Activated T-cell treated with anti-CD3 and anti-CD28 coated beads, Interleukin-2, amount 50 U/mL, for 24 hours (primary cell): ENCODE results near the gene SLC6A13.
A peak's percentile ranks its signal among the peaks of the same experiment; 100 is the strongest.

Experiments
- DNase-seq: peaks from one replicate; pipeline ENCODE4 v3.0.0-alpha.2; 2020
- H3K27ac Mint-ChIP-seq: 2 replicates; pipeline ENCODE4 v1.8.0; 2020; ENCODE audit warnings: mild to moderate bottlenecking, mixed read lengths
- H3K27me3 Mint-ChIP-seq: 2 replicates; pipeline ENCODE4 v1.8.0; 2020; ENCODE audit warnings: mixed read lengths
- H3K36me3 Mint-ChIP-seq: 2 replicates; pipeline ENCODE4 v1.8.0; 2020; ENCODE audit warnings: low read depth, mixed read lengths
- H3K4me1 Mint-ChIP-seq: 2 replicates; pipeline ENCODE4 v1.8.0; 2020; ENCODE audit warnings: low read depth, mixed read lengths
- H3K4me3 Mint-ChIP-seq: 2 replicates; pipeline ENCODE4 v1.8.0; 2020; ENCODE audit warnings: mild to moderate bottlenecking, moderate library complexity, mixed read lengths
- H3K9me3 Mint-ChIP-seq: 2 replicates; pipeline ENCODE4 v1.8.0; 2020; ENCODE audit warnings: mixed read lengths

The SLC6A13 gene

GRCh38 chr12:210277-211141, 52.1 kb downstream of the SLC6A13 start:
- peaks cover 5% of the 10 kb centered on the region for H3K4me1 Mint-ChIP-seq
- no peaks in the 10 kb centered on the region for H3K36me3 Mint-ChIP-seq
- peaks cover 69% of the 10 kb centered on the region for H3K27me3 Mint-ChIP-seq
- H3K4me3 Mint-ChIP-seq = no peak overlapping the region
- no peaks in the 10 kb centered on the region for H3K9me3 Mint-ChIP-seq
- H3K27ac Mint-ChIP-seq = no peak overlapping the region
- no peak for DNase-seq

- Mint-ChIP-seq H3K27ac (no peak overlapping the region), H3K9me3 (no peaks in the 10 kb centered on the region), H3K4me3 (no peak overlapping the region), H3K27me3 (peaks cover 74% of the 10 kb centered on the region), H3K4me1 (peaks cover 5% of the 10 kb centered on the region), H3K36me3 (no peaks in the 10 kb centered on the region)
- DNase-seq = no peak
Observed at GRCh38 chr12:209851-210250, 52.8 kb downstream of the SLC6A13 start.

GRCh38 chr12:209246-209645, 53.4 kb downstream of the SLC6A13 start:
- Mint-ChIP-seq H3K4me1 (peaks cover 5% of the 10 kb centered on the region), H3K27me3 (peaks cover 80% of the 10 kb centered on the region), H3K4me3 (no peak overlapping the region), H3K27ac (no peak overlapping the region), H3K9me3 (no peaks in the 10 kb centered on the region), H3K36me3 (no peaks in the 10 kb centered on the region)
- DNase-seq = no peak

- H3K4me1 Mint-ChIP-seq = peaks cover 5% of the 10 kb centered on the region
- peaks cover 81% of the 10 kb centered on the region for H3K27me3 Mint-ChIP-seq
- H3K4me3 Mint-ChIP-seq = no peak overlapping the region
- H3K27ac Mint-ChIP-seq = no peak overlapping the region
- no peaks in the 10 kb centered on the region for H3K9me3 Mint-ChIP-seq
- no peaks in the 10 kb centered on the region for H3K36me3 Mint-ChIP-seq
- DNase-seq = no peak
Observed at GRCh38 chr12:208813-209212, 53.8 kb downstream of the SLC6A13 start.

GRCh38 chr12:207804-208203, 54.8 kb downstream of the SLC6A13 start:
- DNase-seq = no peak
- Mint-ChIP-seq H3K4me3 (no peak overlapping the region), H3K27ac (no peak overlapping the region), H3K27me3 (peaks cover 76% of the 10 kb centered on the region), H3K9me3 (no peaks in the 10 kb centered on the region), H3K4me1 (peaks cover 4% of the 10 kb centered on the region), H3K36me3 (no peaks in the 10 kb centered on the region)

- Mint-ChIP-seq H3K36me3 (no peaks in the 10 kb centered on the region), H3K9me3 (no peaks in the 10 kb centered on the region), H3K27ac (no peak overlapping the region), H3K27me3 (peaks cover 78% of the 10 kb centered on the region), H3K4me3 (no peak overlapping the region), H3K4me1 (peaks cover 2% of the 10 kb centered on the region)
- no peak for DNase-seq
Observed at GRCh38 chr12:206746-207440, 55.7 kb downstream of the SLC6A13 start.

GRCh38 chr12:205026-205425, 57.6 kb downstream of the SLC6A13 start:
- H3K4me1 Mint-ChIP-seq = peaks cover 2% of the 10 kb centered on the region
- no peaks in the 10 kb centered on the region for H3K9me3 Mint-ChIP-seq
- no peak overlapping the region for H3K4me3 Mint-ChIP-seq
- H3K27ac Mint-ChIP-seq = no peak overlapping the region
- DNase-seq = no peak
- H3K36me3 Mint-ChIP-seq = no peaks in the 10 kb centered on the region
- peaks cover 75% of the 10 kb centered on the region for H3K27me3 Mint-ChIP-seq

GRCh38 chr12:204261-204678, 58.4 kb downstream of the SLC6A13 start:
- Mint-ChIP-seq H3K9me3 (no peaks in the 10 kb centered on the region), H3K4me1 (peaks cover 2% of the 10 kb centered on the region), H3K4me3 (no peak overlapping the region), H3K27me3 (peaks cover 71% of the 10 kb centered on the region), H3K36me3 (no peaks in the 10 kb centered on the region), H3K27ac (no peak overlapping the region)
- DNase-seq = no peak

- no peak overlapping the region for H3K4me3 Mint-ChIP-seq
- peaks cover 2% of the 10 kb centered on the region for H3K4me1 Mint-ChIP-seq
- peaks cover 67% of the 10 kb centered on the region for H3K27me3 Mint-ChIP-seq
- H3K27ac Mint-ChIP-seq = no peak overlapping the region
- H3K36me3 Mint-ChIP-seq = no peaks in the 10 kb centered on the region
- DNase-seq = no peak
- no peaks in the 10 kb centered on the region for H3K9me3 Mint-ChIP-seq
Observed at GRCh38 chr12:203462-204260, 59.0 kb downstream of the SLC6A13 start.

- Mint-ChIP-seq H3K4me3 (no peak overlapping the region), H3K36me3 (no peaks in the 10 kb centered on the region), H3K9me3 (no peaks in the 10 kb centered on the region), H3K27me3 (peaks cover 68% of the 10 kb centered on the region), H3K4me1 (peaks cover 2% of the 10 kb centered on the region), H3K27ac (no peak overlapping the region)
- no peak for DNase-seq
Observed at GRCh38 chr12:203074-203461, 59.6 kb downstream of the SLC6A13 start.

GRCh38 chr12:202081-202731, 60.4 kb downstream of the SLC6A13 start:
- no peaks in the 10 kb centered on the region for H3K36me3 Mint-ChIP-seq
- H3K9me3 Mint-ChIP-seq = no peaks in the 10 kb centered on the region
- no peak for DNase-seq
- peak overlapping the region; percentile 8 for H3K4me3 Mint-ChIP-seq
- H3K4me1 Mint-ChIP-seq = peaks cover 2% of the 10 kb centered on the region
- H3K27ac Mint-ChIP-seq = no peak overlapping the region
- peaks cover 65% of the 10 kb centered on the region for H3K27me3 Mint-ChIP-seq

- no peak overlapping the region for H3K4me3 Mint-ChIP-seq
- H3K36me3 Mint-ChIP-seq = no peaks in the 10 kb centered on the region
- peaks cover 57% of the 10 kb centered on the region for H3K27me3 Mint-ChIP-seq
- H3K4me1 Mint-ChIP-seq = peaks cover 2% of the 10 kb centered on the region
- DNase-seq = no peak
- no peaks in the 10 kb centered on the region for H3K9me3 Mint-ChIP-seq
- no peak overlapping the region for H3K27ac Mint-ChIP-seq
Observed at GRCh38 chr12:201361-201760, 61.3 kb downstream of the SLC6A13 start.

- H3K36me3 Mint-ChIP-seq = no peaks in the 10 kb centered on the region
- H3K27ac Mint-ChIP-seq = no peak overlapping the region
- peaks cover 35% of the 10 kb centered on the region for H3K27me3 Mint-ChIP-seq
- H3K4me3 Mint-ChIP-seq = no peak overlapping the region
- DNase-seq = no peak
- H3K9me3 Mint-ChIP-seq = no peaks in the 10 kb centered on the region
- peaks cover 2% of the 10 kb centered on the region for H3K4me1 Mint-ChIP-seq
Observed at GRCh38 chr12:198705-199104, 63.9 kb downstream of the SLC6A13 start.
